NB4 (cell line): Measurements from ENCODE around the gene IFNA16.
"Not testable (repeated sequence)": the region's sequence is repeated elsewhere in the genome, so short reads cannot be mapped to it uniquely, and the experiment has no call there.

Source experiments
- DNase-seq: peaks from one replicate; pipeline ENCODE4 v3.0.0; 2010; ENCODE audit warnings: low read depth
- H3K4me3 ChIP-seq: one replicate; pipeline ENCODE4 v1.5.1; 2011; ENCODE audit warnings: mild to moderate bottlenecking, low read depth, low read length, moderate library complexity
- CTCF ChIP-seq: IDR thresholded peaks from one replicate; pipeline ENCODE4 v1.5.1; 2012; ENCODE audit warnings: low read depth, low read length
- MAX ChIP-seq: IDR thresholded peaks from 2 replicates; pipeline ENCODE4 v1.6.1; 2011; ENCODE audit warnings: low read depth, low read length
- MYC ChIP-seq: IDR thresholded peaks from 2 replicates; pipeline ENCODE4 v1.6.1; 2011; ENCODE audit warnings: low read depth, low read length
- POLR2A ChIP-seq: IDR thresholded peaks from 2 replicates; pipeline ENCODE4 v1.6.1; 2011; ENCODE audit warnings: mild to moderate bottlenecking; ENCODE audit not compliant: insufficient read length; ENCODE audit errors: extremely low read depth

Gene IFNA16

GRCh38 chr9:21217211-21217610, at the start of gene IFNA16:
Gene IFNA16, minus strand, starts transcription at chr9:21217311. Its CDS starts 6 bp downstream, at chr9:21217305.
- DNase-seq, H3K4me3 ChIP-seq: not testable (repeated sequence)

DNA sequence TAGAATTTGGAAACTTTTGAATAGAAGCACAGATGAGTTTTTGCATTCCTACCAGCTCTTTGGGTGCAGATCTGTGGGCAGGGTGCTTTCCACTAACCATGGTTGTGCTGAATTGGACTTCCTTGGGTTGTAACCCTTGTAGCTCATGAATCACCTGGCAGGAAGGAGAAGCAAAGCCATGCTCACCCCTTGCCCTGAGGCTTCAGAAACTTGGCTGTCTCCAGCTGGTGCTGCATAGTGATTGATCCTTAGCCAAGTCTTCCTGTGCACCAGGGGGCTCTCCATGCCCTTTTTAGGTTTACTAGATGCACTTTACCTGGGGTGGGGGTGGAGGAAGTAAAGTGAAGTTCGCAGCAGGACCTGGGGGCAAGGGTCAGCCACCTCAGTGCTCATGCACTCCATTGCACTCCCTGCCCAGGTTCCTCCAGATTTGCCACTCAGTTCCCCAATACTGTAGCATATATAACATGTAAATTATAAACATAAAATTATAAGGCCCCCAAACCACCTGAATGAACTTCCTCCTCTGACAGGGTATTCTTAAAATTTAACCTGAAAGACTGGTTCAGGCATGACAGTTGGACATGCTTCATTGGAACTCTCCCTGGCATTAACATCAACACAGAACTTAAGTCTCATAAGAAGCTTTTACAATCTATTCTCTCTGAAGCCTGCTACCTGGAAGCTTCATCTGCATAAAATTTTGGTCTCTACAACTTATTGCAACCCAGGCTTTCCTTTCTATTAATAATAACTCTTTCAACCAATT, 48.5 kb upstream of the IFNA16 start:
- H3K4me3 ChIP-seq: no peak overlapping the region
- no peak for DNase-seq
- TF ChIP-seq MAX: no peak
- no peak for TF ChIP-seq POLR2A
- TF ChIP-seq MYC: no peak
- no peak for TF ChIP-seq CTCF

- DNase-seq: no peak
- TF ChIP-seq POLR2A: no peak
- no peak for TF ChIP-seq CTCF
- no peak for TF ChIP-seq MYC
- no peak for TF ChIP-seq MAX
- H3K4me3 ChIP-seq: no peak overlapping the region
Observed at GRCh38 chr9:21255538-21256212, 38.6 kb upstream of the IFNA16 start.

DNA sequence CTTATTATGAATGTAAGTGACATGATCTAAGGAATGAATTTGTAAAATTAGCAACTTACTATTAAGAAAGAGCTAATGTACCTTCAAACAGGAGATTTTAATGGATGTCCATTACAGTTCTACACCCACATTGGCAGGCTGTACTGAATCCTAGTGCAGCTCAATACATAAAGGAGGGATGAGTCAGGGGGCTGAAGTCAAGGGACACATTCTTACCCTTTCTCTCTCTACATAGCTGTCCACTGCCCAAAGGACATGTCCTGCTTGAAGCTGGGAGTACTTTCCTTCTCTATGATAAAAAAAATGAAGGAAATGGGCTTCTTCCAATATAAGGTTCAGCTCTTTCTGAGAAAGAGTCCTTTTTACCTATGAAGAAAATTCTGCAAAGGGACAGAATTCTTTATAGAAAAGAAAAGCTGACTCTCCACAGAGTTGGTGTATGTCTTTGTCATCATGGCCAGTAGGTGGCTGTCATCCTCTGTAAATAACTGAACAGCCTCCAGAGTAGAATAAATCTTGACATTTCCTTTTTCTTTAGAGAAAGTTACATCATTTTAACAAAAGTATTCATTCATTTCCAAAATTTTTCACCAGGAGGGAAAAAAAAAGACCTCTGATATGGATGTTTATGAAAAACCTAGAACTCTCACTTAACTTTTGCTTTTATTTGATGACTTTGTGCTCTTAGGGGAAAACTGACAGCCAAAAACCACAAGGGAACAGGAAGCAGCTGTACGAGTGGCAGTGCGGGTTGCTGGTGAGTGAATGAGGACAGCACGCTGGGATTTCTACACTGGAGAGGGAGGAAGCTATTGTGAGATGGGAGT, 35.8 kb upstream of the IFNA16 start:
- DNase-seq: peak; percentile 88
- no peak overlapping the region for H3K4me3 ChIP-seq
- TF ChIP-seq POLR2A: no peak
- TF ChIP-seq MYC: peak; percentile 43
- peak; percentile 42 for TF ChIP-seq MAX
- TF ChIP-seq CTCF: peak; percentile 76

DNA sequence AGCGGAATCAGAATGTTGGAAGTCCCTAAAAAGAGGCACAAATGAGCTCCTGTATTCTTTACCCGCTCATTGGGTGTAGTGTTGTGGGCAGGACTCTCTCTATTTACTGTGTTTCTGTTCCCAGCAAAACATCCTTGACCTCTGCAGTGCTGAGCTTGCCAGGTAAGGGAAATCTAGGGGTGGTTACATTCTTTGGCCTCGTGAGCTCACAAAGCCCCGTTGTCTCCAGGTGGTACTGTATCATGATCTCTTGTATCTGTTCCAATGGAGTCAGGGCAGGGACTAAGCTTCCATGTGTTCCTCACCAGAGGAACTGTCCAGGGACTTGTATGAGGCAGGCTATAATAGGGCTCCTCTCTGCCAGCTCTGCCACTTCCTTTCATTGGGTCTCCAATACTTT, 34.5 kb upstream of the IFNA16 start:
- no peak overlapping the region for H3K4me3 ChIP-seq
- no peak for DNase-seq
- TF ChIP-seq MAX (no peak), CTCF (no peak), POLR2A (no peak), MYC (no peak)

- no peak overlapping the region for H3K4me3 ChIP-seq
- DNase-seq: no peak
- TF ChIP-seq CTCF: no peak
- TF ChIP-seq POLR2A: no peak
- no peak for TF ChIP-seq MYC
- TF ChIP-seq MAX: no peak
Observed at GRCh38 chr9:21251190-21251589, 34.1 kb upstream of the IFNA16 start.
